Epithelial cell of proximal tubule (primary cell): ENCODE measurements around the gene MCRIP1. TPM values are rescaled to one million over a fixed set of nuclear protein-coding genes. Genes with fewer than 3 reads are reported as not detected.

Experiments
- DNase-seq: peaks from one replicate; pipeline ENCODE4 v3.0.0-alpha.2; 2011; ENCODE audit warnings: low read depth
- H3K4me3 ChIP-seq: 2 replicates; pipeline ENCODE4 v1.5.1; 2011; ENCODE audit warnings: low read depth, mild to moderate bottlenecking, low read length
- total RNA-seq: library from RNA; depleted of rRNA; stranded (reverse); fragments of >200 nt; gene quantifications from 2 replicates; pipeline ENCODE4 v1.2.3, GENCODE V29; 2015
- TF ChIP-seq, protein P1 (sequence below): conservative IDR thresholded peaks from 2 replicates; pipeline ENCODE4 v1.5.1; 2012; ENCODE audit warnings: low read depth, mild to moderate bottlenecking, low read length

MCRIP1 gene
- total RNA-seq, 1 donor from 2014 or later: 153 TPM

DNA sequence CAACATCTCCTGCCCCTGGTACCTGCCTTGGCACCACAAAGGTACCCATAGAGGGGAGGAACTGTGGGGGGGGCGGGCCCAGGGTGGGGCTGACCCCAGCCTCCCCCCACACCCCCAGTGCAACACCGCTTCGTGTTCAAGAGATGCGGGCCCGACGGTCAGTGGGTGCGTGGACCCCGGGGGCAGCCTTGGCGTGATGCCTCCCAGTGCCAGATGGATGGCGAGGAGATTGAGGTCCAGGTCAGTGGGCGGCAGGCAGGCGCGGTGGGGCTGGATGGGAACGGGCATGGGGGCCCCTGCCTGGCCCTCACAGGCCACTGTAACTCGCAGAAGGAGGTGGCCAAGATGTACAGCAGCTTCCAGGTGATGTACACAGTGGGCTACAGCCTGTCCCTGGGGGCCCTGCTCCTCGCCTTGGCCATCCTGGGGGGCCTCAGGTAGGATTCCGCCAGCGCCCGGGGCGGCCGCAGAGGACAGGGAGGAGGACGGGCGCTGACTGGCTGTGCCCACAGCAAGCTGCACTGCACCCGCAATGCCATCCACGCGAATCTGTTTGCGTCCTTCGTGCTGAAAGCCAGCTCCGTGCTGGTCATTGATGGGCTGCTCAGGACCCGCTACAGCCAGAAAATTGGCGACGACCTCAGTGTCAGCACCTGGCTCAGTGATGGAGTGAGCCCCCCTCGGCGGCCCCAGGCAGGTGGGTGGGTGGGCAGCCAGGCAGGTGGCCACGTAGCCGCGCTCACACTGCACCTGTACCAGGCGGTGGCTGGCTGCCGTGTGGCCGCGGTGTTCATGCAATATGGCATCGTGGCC, 22.0 kb downstream of the MCRIP1 start:
- no peak overlapping the region for H3K4me3 ChIP-seq
- TF ChIP-seq, protein P1, sequence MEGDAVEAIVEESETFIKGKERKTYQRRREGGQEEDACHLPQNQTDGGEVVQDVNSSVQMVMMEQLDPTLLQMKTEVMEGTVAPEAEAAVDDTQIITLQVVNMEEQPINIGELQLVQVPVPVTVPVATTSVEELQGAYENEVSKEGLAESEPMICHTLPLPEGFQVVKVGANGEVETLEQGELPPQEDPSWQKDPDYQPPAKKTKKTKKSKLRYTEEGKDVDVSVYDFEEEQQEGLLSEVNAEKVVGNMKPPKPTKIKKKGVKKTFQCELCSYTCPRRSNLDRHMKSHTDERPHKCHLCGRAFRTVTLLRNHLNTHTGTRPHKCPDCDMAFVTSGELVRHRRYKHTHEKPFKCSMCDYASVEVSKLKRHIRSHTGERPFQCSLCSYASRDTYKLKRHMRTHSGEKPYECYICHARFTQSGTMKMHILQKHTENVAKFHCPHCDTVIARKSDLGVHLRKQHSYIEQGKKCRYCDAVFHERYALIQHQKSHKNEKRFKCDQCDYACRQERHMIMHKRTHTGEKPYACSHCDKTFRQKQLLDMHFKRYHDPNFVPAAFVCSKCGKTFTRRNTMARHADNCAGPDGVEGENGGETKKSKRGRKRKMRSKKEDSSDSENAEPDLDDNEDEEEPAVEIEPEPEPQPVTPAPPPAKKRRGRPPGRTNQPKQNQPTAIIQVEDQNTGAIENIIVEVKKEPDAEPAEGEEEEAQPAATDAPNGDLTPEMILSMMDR: no peak
- no peak for DNase-seq

DNA sequence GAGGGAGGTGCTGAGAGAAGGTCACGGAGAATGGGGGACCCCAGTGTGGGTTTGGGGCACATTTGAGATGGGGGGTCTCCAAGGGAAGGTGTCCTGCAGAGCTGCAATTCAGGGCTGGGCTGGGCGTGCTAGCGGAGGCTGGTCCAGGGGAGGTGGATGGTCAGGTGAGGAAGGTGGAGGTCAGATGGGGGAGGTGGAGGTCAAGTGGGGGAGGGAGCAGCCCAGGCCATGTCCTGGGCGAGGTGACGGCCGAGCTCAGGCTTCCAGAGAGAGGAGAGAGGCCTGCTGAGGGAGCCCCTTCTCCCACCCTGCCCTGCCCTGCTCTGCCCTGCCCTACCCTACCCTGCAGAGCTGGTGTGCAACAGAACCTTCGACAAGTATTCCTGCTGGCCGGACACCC, 22.6 kb downstream of the MCRIP1 start:
- TF ChIP-seq, protein P1: no peak
- no peak for DNase-seq
- no peak overlapping the region for H3K4me3 ChIP-seq

DNA sequence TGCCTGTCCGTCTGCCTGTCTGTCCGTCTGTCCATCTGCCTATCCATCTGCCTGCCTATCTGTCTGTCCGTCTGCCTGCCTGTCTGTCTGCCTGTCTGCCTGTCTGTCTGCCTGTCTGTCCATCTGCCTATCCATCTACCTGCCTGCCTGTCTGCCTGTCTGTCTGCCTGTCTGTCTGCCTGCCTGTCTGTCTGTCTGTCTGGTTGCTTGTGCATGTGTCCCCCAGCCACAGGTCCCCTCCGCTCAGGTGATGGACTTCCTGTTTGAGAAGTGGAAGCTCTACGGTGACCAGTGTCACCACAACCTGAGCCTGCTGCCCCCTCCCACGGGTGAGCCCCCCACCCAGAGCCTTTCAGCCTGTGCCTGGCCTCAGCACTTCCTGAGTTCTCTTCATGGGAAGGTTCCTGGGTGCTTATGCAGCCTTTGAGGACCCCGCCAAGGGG, 23.5 kb downstream of the MCRIP1 start:
- TF ChIP-seq, protein P1: no peak
- DNase-seq: no peak

DNA sequence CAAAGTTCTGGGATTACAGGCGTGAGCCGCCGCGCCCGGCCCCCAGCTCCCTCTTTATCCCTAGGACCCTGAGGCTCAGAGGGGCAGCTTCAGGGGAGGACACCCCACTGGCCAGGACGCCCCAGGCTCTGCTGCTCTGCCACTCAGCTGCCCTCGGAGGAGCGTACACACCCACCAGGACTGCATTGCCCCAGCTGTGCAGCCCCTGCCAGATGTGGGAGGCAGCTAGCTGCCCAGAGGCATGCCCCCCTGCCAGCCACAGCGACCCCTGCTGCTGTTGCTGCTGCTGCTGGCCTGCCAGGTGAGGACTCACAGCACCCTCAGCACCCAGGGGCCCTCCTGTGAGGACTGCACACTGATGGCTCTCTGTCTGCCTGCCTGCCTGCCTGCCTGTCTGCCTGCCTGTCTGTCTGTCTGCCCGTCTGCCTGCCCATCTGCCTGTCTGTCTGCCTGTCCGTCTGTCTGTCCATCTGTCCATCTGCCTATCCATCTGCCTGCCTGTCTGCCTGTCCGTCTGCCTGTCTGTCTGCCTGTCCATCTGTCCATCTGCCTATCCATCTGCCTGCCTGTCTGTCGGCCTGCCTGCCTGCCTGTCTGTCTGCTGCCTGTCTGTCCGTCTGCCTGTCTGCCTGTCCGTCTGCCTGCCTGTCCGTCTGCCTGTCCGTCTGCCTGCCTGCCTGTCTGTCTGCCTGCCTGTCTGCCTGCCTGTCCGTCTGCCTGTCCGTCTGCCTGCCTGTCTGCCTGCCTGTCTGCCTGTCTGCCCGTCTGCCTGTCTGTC, 24.1 kb downstream of the MCRIP1 start:
- no peak for DNase-seq
- TF ChIP-seq, protein P1: no peak
- no peak overlapping the region for H3K4me3 ChIP-seq

More for the DNA sequence above, 23.5 kb downstream of the MCRIP1 start:
- H3K4me3 ChIP-seq: no peak overlapping the region

DNA sequence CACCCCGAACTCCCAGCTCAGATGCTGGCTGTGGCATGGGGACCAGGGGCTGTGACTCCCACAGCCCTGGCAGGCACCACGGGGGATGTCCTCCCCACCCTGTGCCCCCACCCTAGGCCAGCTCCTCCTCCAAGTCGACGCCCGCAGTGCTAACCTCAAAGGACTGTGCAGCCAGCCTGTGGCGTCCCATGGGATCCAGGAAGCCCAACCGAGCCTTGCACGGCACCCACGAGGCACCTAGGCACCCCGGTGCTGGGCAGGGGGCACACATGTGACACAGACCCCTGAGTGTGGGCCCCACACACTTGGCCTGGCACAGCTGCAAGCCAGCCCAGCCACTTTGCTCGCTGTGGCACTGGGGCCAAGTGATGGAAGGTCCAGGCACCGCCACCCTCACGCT, 25.3 kb downstream of the MCRIP1 start:
- TF ChIP-seq, protein P1: no peak
- H3K4me3 ChIP-seq: no peak overlapping the region
- no peak for DNase-seq

DNA sequence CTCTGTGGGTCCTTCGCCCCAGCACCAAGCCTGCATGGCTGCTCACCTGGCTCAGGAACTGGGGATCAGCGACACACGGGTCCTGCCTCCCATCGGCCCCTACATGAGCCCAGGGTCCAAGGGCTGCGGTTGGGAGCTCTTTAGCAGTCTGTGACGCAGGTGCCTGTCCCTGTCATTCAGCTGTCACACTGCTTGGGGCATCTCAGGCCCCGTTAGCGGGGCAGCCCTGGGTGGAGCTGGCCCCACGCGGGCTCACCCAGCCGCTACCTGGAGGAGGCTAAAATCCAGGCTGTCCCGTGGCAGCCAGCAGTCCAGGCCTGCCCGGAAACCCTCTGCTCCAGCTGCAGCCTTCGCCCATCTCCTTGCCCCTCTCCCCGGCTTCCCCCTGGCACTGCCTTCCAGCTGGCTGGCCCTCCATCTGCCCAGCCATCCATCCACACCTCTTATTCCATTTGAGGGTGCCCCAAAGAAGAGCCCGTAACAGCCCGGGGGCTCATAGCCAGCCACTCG, 25.8 kb downstream of the MCRIP1 start:
- DNase-seq: no peak
- TF ChIP-seq, protein P1: no peak

More for the DNA sequence above, 25.8 kb downstream of the MCRIP1 start:
- no peak overlapping the region for H3K4me3 ChIP-seq
